Measurements from ENCODE around the gene PRDM16. TPM values are rescaled to one million over a fixed set of nuclear protein-coding genes. Genes with fewer than 3 reads are reported as not detected.
"Not testable (repeated sequence)": the region's sequence is repeated elsewhere in the genome, so short reads cannot be mapped to it uniquely, and the experiment has no call there.

Gene PRDM16
- total RNA-seq, 1 experiment from 2014 or later, result 22.3 TPM

DNA sequence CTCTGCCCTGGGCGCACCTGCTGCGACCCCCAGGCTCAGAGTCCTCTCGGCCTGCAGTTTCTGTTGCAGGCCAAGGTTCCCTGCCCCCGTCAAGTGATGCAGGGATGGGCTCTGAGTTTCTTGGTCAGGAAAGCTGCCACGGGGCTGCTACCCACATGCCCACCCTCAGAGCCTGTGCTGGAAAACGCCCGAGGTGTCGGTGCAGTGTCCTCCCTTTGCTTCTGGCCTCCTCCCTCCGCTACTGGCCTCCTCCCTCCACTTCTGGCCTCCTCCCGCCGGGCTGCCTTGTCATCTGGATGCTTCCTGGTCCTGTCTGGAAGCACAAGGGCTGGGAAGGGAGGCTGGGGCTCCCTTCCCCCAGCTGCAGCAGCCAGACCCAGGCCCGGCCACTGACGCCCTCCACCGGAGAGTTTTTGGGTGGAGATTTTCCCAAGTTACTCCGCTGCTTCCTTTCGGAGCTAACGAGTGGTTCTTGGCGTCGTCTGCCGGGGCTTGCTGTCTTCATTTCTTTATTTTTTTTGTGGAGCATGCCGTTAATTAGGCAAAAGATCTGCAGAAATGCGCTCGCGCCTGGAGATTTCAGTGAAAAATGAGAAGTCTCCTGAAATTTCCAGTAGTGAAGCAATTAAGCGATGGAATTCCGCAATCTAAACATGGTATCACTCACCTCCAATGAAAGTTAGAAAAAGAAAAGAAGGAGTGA, 17.4 kb downstream of the PRDM16 start:
- Histone ChIP-seq H3K4me1 (ENCODE audit: control insufficient read depth, insufficient read depth, low read length) (peaks cover 4% of the 10 kb centered on the region), H3K36me3 (ENCODE audit: control insufficient read depth, insufficient read depth, low read length) (no peaks in the 10 kb centered on the region), H3K9me3 (ENCODE audit: control insufficient read depth, insufficient read depth, low read depth, low read length) (no peaks in the 10 kb centered on the region), H3K27me3 (ENCODE audit: control insufficient read depth, insufficient read depth, low read length) (no peaks in the 10 kb centered on the region), H3K4me3 (ENCODE audit: low read depth in 2 of 2, low read length in 2 of 2) (no peak overlapping the region), H3K27ac (ENCODE audit: low read length) (no peak overlapping the region)
- no peak for ATAC-seq
- no TSS peak for BruUV-seq (replicated peaks)
- TF ChIP-seq, protein P1, sequence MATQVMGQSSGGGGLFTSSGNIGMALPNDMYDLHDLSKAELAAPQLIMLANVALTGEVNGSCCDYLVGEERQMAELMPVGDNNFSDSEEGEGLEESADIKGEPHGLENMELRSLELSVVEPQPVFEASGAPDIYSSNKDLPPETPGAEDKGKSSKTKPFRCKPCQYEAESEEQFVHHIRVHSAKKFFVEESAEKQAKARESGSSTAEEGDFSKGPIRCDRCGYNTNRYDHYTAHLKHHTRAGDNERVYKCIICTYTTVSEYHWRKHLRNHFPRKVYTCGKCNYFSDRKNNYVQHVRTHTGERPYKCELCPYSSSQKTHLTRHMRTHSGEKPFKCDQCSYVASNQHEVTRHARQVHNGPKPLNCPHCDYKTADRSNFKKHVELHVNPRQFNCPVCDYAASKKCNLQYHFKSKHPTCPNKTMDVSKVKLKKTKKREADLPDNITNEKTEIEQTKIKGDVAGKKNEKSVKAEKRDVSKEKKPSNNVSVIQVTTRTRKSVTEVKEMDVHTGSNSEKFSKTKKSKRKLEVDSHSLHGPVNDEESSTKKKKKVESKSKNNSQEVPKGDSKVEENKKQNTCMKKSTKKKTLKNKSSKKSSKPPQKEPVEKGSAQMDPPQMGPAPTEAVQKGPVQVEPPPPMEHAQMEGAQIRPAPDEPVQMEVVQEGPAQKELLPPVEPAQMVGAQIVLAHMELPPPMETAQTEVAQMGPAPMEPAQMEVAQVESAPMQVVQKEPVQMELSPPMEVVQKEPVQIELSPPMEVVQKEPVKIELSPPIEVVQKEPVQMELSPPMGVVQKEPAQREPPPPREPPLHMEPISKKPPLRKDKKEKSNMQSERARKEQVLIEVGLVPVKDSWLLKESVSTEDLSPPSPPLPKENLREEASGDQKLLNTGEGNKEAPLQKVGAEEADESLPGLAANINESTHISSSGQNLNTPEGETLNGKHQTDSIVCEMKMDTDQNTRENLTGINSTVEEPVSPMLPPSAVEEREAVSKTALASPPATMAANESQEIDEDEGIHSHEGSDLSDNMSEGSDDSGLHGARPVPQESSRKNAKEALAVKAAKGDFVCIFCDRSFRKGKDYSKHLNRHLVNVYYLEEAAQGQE (IDR thresholded peaks at IDR 0.05; ENCODE audit: insufficient read depth in 1 of 2, low read depth in 2 of 2, low read length in 1 of 2), result no peak
- TF ChIP-seq TCF7L2 (IDR thresholded peaks at IDR 0.05; ENCODE audit: low read depth, low read length) (no peak), SIN3A (IDR thresholded peaks at IDR 0.05; ENCODE audit: borderline replicate concordance, insufficient read depth, low read depth, low read length) (no peak), POLR2AphosphoS5 (IDR thresholded peaks at IDR 0.05; ENCODE audit: low read depth, low read length) (no peak)
- TF ChIP-seq, protein P2, sequence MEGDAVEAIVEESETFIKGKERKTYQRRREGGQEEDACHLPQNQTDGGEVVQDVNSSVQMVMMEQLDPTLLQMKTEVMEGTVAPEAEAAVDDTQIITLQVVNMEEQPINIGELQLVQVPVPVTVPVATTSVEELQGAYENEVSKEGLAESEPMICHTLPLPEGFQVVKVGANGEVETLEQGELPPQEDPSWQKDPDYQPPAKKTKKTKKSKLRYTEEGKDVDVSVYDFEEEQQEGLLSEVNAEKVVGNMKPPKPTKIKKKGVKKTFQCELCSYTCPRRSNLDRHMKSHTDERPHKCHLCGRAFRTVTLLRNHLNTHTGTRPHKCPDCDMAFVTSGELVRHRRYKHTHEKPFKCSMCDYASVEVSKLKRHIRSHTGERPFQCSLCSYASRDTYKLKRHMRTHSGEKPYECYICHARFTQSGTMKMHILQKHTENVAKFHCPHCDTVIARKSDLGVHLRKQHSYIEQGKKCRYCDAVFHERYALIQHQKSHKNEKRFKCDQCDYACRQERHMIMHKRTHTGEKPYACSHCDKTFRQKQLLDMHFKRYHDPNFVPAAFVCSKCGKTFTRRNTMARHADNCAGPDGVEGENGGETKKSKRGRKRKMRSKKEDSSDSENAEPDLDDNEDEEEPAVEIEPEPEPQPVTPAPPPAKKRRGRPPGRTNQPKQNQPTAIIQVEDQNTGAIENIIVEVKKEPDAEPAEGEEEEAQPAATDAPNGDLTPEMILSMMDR (IDR thresholded peaks at IDR 0.05), result no peak
- intact Hi-C loops (cut with micrococcal nuclease; ENCODE audit: unreplicated experiment), result no loop called here
- ChIA-PET CTCF (no interaction called here), POLR2A (interaction anchor here (0.6 kb wide), 1 partner anchor 54 kb away, joined by 4 read pairs; no protein-coding TSS in a partner anchor)
- in situ Hi-C loops (cut with HindIII; ENCODE audit: low pct_unique_long_range_greater_than_20kb, low sequenced_read_pairs), result no loop called here
- no peak for DNase-seq (ENCODE audit: low read depth, low spot score)

DNA sequence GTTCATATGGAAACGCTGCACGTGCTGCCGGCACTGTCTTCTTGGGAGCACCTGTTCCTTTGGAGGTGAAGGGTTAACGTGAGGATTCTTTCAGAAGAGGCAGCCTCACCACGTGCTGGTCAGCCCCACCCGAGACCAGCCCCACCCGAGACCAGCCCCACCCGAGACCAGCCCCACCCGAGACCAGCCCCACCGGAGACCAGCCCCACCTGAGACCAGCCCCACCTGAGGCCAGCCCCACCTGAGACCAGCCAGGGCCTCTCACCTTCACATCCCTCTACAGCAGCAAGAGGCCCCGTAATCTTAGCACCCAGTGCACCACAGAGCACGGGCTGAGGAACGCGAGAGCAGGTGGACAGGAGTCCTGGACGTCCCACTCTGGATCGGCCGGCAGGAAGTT, 18.0 kb downstream of the PRDM16 start:
- in situ Hi-C loops (cut with HindIII; ENCODE audit: low pct_unique_long_range_greater_than_20kb, low sequenced_read_pairs) (no loop called here), intact Hi-C loops (cut with micrococcal nuclease; ENCODE audit: unreplicated experiment) (no loop called here)
- no peak overlapping the region for H3K27ac ChIP-seq (ENCODE audit: low read length)
- TF ChIP-seq SIN3A (IDR thresholded peaks at IDR 0.05; ENCODE audit: borderline replicate concordance, insufficient read depth, low read depth, low read length) (no peak), TCF7L2 (IDR thresholded peaks at IDR 0.05; ENCODE audit: low read depth, low read length) (no peak), POLR2AphosphoS5 (IDR thresholded peaks at IDR 0.05; ENCODE audit: low read depth, low read length) (no peak)
- TF ChIP-seq, protein P1 (IDR thresholded peaks at IDR 0.05; ENCODE audit: insufficient read depth in 1 of 2, low read depth in 2 of 2, low read length in 1 of 2), result no peak
- TF ChIP-seq, protein P2 (IDR thresholded peaks at IDR 0.05), result no peak
- ChIA-PET CTCF (no interaction called here), POLR2A (no interaction called here)
- ATAC-seq, result no peak
- no peak overlapping the region for H3K4me3 ChIP-seq (ENCODE audit: low read depth in 2 of 2, low read length in 2 of 2)
- H3K9me3 ChIP-seq (ENCODE audit: control insufficient read depth, insufficient read depth, low read depth, low read length), result no peaks in the 10 kb centered on the region
- DNase-seq (ENCODE audit: low read depth, low spot score), result no peak
- no TSS peak for BruUV-seq (replicated peaks)
- H3K4me1 ChIP-seq (ENCODE audit: control insufficient read depth, insufficient read depth, low read length), result peaks cover 4% of the 10 kb centered on the region
- H3K36me3 ChIP-seq (ENCODE audit: control insufficient read depth, insufficient read depth, low read length), result no peaks in the 10 kb centered on the region
- H3K27me3 ChIP-seq (ENCODE audit: control insufficient read depth, insufficient read depth, low read length), result no peaks in the 10 kb centered on the region

- CTCF ChIA-PET, result interaction anchor here (0.7 kb wide), 1 partner anchor 21 kb away, joined by 3 read pairs; no protein-coding TSS in a partner anchor
- H3K27me3 ChIP-seq (ENCODE audit: control insufficient read depth, insufficient read depth, low read length); H3K9me3 ChIP-seq (ENCODE audit: control insufficient read depth, insufficient read depth, low read depth, low read length); H3K4me3 ChIP-seq (ENCODE audit: low read depth in 2 of 2, low read length in 2 of 2); H3K27ac ChIP-seq (ENCODE audit: low read length); ATAC-seq; DNase-seq (ENCODE audit: low read depth, low spot score); H3K36me3 ChIP-seq (ENCODE audit: control insufficient read depth, insufficient read depth, low read length); H3K4me1 ChIP-seq (ENCODE audit: control insufficient read depth, insufficient read depth, low read length); POLR2A ChIA-PET; in situ Hi-C loops (cut with HindIII; ENCODE audit: low pct_unique_long_range_greater_than_20kb, low sequenced_read_pairs); intact Hi-C loops (cut with micrococcal nuclease; ENCODE audit: unreplicated experiment); BruUV-seq (replicated peaks): not testable (repeated sequence)
These were observed 19.1 kb downstream of the PRDM16 start for GRCh38 chr1:3087946-3088668.
